ENCODE results near the gene TAF10.

TAF10 gene

DNA sequence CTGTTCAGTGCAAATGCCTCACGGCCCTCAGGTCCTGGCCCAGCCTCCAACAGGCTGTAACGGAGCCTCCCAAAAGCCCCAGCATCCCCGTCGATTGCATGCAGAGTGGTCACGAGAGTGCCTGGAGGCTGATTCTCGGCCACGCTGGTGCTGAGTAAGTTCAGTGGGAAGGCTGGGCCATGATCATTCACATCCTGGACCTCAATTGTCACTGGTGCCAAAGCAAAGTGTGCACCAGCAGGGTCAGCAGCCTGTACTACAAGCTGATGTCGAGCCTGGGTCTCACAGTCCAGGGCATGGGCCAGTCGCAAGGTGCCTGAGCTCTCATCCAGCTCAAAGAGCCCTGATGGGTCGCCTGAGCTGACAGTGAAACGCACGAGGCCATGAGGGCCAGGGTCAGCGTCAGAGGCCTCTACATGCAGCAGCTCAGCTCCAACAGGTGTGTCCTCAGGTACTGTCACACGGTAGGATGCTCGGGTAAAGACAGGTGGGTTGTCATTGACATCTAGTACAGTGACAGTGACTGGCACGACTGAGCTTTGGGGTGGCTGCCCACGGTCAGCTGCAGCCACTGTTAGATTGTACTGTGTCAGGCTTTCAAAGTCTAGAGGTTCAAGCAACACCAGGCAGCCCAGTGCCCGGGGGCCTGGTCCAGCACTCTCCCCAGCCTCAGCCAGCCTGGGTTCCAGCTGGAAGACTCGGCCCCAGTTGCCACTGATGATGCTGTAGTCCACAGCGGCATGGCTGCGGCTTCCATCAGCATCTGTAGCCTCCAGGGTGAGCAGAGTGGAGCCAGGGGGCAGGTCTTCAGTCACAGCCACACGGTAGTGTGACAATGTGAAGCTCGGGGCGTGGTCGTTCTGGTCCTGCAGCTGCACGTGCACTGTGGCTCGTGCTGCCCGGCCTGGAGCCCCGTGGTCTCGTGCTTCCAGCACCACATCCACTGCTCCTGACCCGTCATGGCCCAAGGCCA is 11.7 kb upstream of the TAF10 start:
- DNase-seq (ENCODE audit: low read depth): no peak

DNA sequence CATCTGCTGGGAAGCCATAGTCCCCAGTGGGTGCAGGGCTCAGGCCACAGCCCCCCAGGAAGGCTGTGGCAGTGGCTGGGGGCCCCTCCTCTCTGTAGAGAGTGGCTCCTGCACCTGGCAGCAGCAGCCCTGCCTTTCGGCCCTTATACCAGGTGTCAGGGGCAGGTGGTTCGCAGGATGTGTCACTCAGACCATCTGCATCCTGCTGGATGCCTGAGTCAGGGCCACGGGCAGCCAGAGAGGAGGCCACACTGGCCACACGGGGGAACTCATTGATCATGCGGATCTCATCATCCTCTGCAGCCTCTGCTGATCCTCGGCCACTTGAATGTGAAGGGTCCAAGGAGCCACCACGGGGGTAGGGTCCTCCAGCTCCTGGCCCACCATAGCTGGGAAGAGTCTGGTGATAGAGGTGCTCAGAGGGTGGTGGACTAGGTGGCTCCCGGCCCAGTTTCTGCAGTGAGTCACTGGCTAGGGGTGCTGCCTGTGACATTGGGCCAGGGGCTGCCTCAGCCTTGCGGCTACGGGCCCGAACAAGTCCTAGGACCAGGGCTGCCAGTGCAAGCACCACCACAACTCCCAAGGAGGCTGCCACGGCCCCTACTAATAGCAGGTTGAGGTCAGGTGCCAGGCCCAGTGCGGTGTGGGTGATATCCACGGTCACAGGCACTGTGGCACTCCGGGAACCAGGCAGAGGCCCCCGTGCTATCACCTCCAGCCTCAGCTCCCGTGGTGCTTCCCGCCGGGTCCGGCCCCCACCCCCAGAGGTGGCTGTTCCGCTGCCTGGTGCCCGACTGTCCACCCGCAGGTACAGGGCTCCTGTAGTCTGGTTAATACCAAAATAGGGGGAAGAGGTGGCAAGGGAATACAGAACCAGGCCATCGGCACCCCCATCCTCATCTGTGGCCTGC is 10.5 kb upstream of the TAF10 start:
- DNase-seq (ENCODE audit: low read depth): no peak

DNA sequence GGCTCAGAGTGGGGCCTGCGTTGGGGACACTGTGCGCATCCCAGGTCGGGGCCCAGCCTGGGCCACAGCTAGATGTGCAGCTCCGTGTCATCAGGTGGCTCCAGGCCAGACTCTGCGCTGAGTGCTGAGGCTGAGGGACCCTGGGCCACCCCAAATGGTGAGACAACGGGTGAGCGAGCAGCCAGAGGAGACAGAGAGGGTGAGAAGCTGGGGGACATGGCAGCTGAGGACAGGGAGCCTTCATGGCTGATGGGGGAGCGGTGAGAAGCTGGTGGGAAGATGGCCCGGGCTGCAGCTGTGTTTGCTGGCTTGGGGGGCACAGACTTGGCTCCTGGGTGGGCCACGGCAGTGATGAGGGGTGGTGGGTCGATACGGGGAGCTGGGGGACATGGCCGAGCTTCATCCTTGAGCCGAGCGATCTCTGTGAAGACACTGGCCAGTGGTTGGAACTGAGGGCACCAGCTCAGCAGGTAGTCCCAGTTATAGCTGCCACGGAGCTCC is 9.7 kb upstream of the TAF10 start:
- no peak for DNase-seq (ENCODE audit: low read depth)

DNA sequence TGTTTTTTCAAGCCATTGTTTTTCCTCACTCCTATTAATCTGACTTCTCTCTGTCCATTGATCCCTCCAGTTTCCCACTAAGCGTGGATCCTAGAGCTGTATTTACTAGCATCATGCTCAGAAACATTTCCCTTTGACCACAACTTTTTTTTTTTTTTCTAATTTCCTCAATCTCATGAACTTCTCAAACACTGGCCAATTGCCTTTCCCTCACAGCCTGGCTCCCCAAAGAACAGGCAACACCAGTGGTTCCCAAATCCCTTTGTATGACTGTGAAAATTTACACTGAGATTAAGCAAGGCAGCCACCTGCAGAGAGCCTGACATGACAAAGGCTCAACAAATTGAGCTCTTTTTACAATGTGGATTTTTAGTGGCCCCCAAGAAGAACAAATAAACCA is 8.6 kb upstream of the TAF10 start:
- no peak for DNase-seq (ENCODE audit: low read depth)

DNA sequence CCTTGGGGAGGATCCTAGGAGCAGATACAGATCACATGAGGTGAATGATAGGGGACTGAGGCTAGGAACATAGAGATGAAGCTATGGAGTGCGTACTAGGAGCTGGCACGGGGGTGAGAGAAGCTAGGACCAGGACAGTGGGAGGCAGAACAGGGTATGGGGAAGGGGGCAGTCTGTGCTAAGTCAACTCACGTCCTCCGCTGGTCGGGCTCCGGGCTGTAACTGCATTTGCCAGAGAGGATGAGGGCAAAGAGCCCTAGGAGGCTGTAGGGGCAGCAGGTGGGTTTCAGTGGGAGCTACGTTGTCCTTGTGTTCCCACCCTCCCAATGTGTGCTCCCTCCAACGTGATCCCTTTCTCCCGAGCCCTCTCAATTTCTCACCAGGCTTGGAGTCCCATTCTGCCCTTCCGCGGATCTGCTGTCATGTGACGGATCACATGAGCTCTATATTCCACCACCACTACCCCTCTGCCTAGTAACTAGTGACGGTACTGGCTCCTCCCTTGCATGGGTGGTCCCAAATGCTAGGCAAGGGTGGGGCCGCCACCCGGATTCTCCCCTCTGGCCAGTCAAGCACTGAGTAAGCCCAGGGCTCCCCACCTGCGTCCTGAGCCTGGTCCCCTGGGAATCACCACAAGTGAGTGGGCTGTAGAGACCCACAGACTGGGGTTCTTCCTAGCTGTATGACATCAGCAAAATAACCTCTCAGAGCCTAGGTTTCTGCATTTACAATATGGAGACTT is 7.2 kb upstream of the TAF10 start, which contains the start of gene TPP1:
Gene TPP1 (minus strand): TSS at position 419 of the 742 bp plus-strand sequence. CDS start 22 bp downstream, at position 397.
- peak; percentile 83 for DNase-seq (ENCODE audit: low read depth)

DNA sequence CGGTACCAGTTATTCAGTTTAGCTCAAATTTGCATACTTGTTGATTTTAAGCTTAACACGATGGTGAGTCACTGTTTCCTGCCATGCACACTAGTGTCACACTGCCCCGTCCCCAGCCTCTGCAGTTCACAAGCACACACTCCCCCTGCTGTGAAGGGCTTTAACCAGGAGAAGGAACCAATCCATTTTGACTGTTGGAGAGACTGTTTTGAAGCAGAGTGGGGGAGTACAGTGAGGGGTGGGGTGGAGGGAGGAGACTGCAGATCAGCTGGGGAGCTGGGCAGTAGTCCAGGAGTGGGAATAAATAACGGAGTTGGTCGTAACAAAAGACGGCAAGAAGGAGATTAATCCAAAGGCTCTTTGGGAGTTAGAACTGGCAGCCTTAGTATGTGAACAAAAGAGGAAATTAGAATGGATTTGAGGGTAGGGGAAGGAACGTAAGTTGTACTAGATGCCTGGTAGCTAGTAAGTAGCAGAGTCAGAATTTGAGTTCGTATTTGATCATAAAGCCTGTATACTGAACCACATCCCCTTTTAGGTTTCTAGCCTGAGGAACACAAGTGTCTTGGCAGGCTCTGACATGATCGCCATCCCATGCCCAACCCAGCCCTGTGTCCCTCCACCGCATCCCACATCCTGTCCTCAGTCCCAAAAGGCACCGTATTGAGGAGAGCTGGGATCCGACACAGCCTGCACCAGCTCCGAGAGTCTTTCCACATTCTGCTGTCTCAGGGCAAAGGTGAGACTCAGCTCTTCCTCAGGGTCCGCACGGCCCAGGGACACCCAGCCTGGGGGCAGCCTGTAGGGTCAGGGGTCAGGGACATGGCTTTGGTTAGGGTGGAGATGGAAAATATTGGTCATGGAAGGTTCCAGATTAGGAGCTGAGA is 6.3 kb upstream of the TAF10 start:
- DNase-seq (ENCODE audit: low read depth): peak; percentile 31

DNA sequence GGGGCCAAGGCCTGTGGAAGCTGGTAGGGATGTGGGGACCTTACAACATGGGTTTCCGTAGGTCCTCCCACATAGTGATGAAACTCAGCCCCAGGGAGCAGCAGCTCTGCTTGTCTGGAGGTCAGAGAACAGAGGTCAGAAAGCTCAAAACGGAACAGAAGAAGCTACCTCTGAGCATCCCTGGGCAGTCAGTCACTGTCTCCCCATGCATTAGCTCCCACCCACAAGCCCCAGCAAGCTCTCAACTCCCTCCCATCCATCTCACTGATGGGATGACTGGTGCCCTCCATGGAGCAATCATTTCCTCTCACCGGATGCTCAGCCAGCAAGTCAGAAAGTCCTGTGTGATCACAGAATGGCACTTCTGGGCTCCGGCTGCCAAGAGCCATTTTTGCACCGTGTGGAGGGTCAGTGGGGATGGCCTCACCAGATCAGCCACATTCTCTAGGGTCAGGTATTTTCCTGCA is 5.3 kb upstream of the TAF10 start:
- no peak for DNase-seq (ENCODE audit: low read depth)

DNA sequence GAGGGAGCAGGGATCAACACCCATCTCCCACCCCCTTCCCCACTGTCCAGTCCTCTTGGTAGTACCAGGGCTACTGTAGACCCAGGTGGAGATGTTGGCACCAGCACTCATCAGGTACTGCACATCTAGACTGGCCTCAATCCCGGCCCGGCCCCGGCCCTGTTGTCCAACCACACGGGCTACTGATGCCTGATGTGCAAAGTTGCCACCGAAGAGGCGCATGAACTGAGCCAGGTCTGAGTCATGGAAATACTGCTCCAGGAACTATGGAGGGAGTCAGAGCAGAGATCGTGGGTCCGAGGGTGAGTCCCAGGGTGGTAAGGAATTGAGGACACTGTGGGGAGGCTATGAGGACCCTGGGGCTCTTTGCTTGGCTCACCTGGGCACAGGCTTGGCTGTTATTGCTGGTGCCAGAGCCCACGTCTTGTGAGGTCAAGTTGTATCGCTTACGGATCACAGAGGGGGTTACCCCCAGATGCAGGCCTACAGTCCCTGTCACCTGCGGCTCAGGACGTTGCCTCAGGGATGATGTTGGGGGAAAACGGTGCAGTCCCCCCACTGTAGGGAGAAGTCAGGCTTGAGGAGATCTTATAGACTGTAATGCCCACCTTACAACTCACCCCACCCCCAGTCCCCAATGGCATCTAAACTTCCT is 4.7 kb upstream of the TAF10 start:
- DNase-seq (ENCODE audit: low read depth): no peak

DNA sequence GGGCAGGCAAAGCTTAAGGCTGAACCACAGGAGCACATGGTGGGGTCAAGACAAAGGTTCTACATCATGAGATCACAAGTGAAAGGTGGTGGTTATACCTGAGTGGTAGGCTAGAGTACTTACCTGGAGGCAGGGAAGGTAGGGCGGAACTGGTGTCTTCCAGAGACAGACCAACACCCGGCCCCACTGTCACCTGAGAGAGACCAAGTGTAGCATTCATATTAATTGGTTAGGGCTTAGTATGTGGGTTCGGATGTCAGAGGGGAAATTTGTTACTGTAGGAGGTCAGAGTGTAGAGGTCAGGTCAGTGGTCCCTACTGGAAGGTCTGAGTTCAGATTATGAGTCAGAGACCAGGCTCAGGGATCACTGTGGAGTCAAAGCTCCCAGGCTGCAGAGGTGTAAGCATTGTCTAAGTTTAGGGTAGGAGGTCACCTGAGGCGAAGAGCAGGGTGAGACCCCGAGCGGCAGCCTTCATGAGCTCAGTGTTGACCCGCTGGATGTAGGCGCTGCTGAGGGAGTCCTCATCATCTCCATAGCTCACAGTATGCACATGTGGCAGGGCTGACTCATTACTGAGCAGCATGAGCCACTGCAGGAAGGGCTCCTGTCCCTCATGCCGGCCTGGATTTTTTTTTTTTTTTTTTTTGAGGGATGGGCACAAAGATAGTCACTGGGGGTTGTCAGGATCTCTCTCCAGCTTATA is 4.0 kb upstream of the TAF10 start:
- no peak for DNase-seq (ENCODE audit: low read depth)

DNA sequence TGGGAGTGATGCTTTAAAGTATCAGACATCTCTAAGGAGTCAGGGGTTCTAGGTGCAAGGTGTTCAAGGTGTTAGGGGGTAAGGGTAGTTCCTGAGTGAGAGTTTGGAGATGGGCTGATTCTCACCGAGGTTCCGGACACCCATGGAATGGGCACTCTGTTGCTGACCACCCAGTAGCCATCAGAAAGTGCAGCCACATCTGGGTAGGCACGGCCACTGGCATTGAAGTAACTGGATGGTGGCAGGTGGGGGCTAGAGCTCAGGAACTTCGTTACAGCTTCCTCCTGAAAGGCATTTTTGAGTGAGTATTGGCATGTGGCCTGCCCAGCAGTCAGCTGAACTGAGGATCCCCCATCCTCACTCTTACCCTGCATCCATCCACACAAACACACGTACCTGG is 3.0 kb upstream of the TAF10 start:
- no peak for DNase-seq (ENCODE audit: low read depth)

DNA sequence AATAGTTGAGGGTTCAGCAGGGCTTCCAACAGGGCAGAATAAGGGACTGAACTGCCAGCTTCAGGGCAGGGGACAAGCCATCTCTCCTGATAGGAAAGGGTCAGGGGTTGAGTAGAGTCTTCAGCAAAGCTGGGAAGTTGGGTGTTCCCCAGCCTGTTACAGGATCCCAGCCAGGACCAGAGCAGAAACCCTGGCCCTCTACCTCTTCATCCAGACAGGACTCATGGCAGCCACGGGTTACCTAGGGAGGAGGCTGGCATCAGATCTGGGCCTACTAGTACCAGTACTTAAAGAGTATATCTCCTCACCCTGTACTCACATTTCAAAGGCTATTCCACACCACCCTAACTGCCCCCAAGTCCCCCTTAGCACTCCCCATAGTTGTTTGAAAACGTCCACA is 2.4 kb upstream of the TAF10 start:
- DNase-seq (ENCODE audit: low read depth): no peak

DNA sequence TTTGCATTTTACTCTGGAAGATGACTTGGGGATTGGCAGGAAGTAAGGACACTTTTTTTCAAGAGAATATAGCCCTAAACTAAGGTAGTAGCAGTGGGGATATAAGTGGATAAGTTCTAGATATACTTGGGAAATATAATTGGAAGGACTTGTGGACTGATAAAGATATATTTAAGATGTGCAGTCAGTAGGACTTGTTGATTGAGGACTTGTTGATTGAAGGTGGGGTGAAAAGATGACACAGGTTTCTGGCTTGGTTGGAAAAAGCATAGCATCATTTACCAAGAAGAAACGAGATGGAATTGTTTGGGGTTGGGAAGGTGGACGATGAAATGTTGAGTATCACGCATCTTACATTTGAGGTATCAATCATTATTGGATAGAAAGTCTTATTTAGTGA is 1.5 kb upstream of the TAF10 start:
- no peak for DNase-seq (ENCODE audit: low read depth)

DNA sequence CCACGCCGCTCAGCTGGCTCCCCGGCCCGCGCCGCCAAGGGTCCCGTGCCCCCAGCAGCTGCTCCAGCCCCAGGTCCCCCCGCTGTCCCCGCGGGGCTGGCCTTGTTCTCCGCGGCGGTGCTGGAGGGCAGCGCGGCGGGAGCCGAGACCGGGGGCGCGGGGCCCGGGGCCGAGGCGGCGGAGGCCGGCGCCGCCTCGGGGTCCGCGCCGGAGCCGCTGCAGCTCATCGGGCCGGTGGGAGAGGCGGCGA is 128 bp downstream of the TAF10 start:
- DNase-seq (ENCODE audit: low read depth): no peak

DNA sequence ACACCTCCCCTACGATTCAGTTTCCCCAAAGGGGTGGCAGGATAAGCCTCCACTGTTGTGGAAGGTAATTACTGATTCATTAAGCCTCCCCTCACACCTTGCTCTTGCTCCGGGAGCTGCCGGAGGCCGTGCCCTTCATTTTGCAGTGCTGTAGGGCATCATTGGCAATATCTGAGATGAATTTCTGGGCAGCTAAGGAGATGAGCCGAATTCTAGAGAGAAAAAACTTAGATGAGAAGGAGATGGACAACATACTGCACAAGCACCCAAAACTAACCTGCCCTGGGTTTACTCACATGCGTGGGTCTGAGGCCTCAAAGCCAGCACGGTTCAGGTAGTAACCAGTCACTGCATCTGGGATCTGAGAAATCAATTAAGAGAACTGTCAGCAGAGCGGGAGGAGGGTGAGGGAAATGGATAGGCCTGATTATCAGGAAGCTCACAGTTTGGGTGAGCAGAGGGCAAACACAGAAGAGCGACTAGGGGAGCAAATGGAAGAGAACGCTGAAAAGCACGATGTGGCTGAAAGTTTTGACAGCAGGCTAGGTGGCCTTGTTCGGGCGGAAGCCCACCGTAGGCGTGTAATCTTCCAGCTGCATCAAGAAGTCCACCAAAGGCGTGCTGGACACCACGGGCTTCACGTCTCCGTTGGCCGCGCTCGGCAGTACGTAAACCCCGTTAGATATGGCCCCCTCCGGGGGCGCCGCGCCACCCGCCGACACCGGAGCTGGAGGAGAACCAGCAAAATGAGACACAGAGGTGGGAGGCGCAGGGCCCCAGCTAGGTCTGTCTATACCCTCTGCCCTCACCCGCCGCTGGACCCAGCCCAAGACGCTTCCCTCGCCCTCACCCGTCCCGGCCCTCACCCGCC is 689 bp downstream of the TAF10 start:
- no peak for DNase-seq (ENCODE audit: low read depth)

DNA sequence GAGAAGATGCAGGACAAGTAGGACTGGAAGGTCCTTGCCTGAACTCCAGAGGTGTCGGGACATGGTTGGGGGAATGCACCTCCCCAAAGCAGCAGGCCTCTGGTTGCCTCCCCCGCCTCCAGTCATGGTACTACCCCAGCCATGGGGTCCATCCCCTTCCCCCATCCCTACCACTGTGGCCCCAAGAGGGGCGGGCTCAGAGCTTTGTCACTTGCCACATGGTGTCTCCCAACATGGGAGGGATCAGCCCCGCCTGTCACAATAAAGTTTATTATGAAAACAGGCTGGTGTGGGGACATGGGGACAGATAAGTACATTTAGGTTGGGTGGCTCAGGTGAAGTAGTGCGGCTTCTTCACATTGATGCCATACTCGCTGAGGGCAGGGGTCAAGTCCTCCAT is 1.4 kb downstream of the TAF10 start:
- no peak for DNase-seq (ENCODE audit: low read depth)

DNA sequence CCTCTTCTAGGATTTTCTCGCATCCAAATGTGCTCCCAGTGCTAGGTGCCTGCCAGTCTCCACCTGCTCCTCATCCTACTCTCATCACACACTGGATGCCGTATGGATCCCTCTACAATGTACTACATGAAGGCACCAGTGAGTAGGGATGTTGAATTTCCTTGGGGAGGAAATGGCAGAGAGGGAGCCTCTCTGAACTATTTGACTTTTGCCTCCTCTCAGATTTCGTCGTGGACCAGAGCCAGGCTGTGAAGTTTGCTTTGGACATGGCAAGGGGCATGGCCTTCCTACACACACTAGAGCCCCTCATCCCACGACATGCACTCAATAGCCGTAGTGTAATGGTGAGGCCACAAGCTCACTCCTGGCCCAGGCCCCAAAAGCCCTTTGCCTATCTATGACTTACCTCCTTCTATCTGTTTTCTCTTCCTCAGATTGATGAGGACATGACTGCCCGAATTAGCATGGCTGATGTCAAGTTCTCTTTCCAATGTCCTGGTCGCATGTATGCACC is 2.5 kb downstream of the TAF10 start:
- DNase-seq (ENCODE audit: low read depth): no peak

DNA sequence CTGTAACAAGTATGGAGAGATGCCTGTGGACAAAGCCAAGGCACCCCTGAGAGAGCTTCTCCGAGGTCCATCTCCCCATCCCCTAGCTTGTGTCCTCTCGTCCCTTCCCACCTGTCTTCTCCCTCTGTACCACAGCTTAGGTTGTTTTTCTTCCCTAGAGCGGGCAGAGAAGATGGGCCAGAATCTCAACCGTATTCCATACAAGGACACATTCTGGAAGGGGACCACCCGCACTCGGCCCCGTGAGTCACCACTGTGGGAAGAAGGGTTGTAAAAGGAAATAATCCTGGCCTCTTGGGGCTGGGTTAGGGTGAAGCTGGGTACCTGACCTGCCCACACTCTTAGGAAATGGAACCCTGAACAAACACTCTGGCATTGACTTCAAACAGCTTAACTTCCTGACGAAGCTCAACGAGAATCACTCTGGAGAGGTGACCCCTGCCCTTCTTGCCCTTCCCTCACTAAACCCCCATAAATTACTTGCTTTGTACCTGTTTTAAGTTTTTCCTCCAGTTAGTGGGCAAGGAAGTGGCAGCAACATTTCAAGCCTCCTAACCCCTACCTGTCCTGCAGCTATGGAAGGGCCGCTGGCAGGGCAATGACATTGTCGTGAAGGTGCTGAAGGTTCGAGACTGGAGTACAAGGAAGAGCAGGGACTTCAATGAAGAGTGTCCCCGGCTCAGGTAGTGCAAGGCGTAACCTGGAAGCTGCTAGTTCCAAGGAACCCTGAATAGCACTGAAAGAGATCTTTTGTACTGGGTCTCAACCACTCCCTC is 3.1 kb downstream of the TAF10 start:
- no peak for DNase-seq (ENCODE audit: low read depth)

DNA sequence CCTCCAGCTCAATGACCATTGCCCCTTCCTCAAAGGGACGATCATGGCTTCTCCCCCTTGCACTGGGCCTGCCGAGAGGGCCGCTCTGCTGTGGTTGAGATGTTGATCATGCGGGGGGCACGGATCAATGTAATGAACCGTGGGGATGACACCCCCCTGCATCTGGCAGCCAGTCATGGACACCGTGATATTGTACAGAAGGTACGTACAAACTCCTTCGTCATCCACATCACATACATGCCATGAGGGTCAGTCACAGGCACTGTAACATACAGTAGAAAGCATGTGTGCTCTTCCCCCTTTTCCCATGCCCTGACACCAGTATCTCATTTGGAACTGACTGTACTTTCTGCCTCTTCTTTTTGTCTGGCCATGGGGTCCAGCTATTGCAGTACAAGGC is 4.0 kb downstream of the TAF10 start:
- no peak for DNase-seq (ENCODE audit: low read depth)

Data from activated T-cell treated with anti-CD3 and anti-CD28 coated beads for 48 hours (primary cell).